Anterior cingulate cortex (tissue), 58 donors: ENCODE results near the gene EPS8L2.
A peak's percentile ranks its signal among the peaks of the same experiment; 100 is the strongest.

Experiments
- DNase-seq, 58 donors: peaks; one replicate each; lab custom pipeline; 2025; lab: John Stamatoyannopoulos, UW

The EPS8L2 gene

GRCh38 chr11:705646-706438, at the start of gene EPS8L2:
Gene EPS8L2 (plus strand): TSS chr11:706231. CDS start chr11:709408, 3,177 bp downstream.
- DNase-seq, result no peak

- no peak for DNase-seq
These were observed 49.6 kb upstream of the EPS8L2 start for GRCh38 chr11:656426-656825.

- DNase-seq, result no peak
These were observed 49.2 kb upstream of the EPS8L2 start for GRCh38 chr11:656866-657265.

- DNase-seq, result no peak
These were observed 48.3 kb upstream of the EPS8L2 start for GRCh38 chr11:657691-658126.

- DNase-seq, result no peak
These were observed 46.4 kb upstream of the EPS8L2 start for GRCh38 chr11:659532-660085.

- DNase-seq, result no peak
These were observed 45.8 kb upstream of the EPS8L2 start for GRCh38 chr11:660281-660680.

- no peak for DNase-seq
These were observed 45.2 kb upstream of the EPS8L2 start for GRCh38 chr11:660681-661444.

GRCh38 chr11:662689-663274, 43.2 kb upstream of the EPS8L2 start:
- peak in 38 of 58 donors; percentile 7 to 68 (median 40) for DNase-seq

GRCh38 chr11:665062-665703, 40.8 kb upstream of the EPS8L2 start:
- no peak for DNase-seq

GRCh38 chr11:665704-666281, 40.2 kb upstream of the EPS8L2 start:
- DNase-seq, result no peak

- no peak for DNase-seq
These were observed 32.2 kb upstream of the EPS8L2 start for GRCh38 chr11:673866-674265.

GRCh38 chr11:674406-674805, 31.6 kb upstream of the EPS8L2 start:
- no peak for DNase-seq

- no peak for DNase-seq
These were observed 27.7 kb upstream of the EPS8L2 start for GRCh38 chr11:678297-678696.

GRCh38 chr11:679271-680207, 26.5 kb upstream of the EPS8L2 start:
- no peak for DNase-seq

- DNase-seq, result no peak
These were observed 25.6 kb upstream of the EPS8L2 start for GRCh38 chr11:680476-680875.

GRCh38 chr11:680970-681369, 25.1 kb upstream of the EPS8L2 start:
- DNase-seq, result no peak

GRCh38 chr11:686451-687243, 19.4 kb upstream of the EPS8L2 start:
- DNase-seq, result no peak

GRCh38 chr11:687751-688150, 18.3 kb upstream of the EPS8L2 start:
- DNase-seq, result no peak
